ENCODE measurements around the gene C1QTNF8.

- no peak for TF ChIP-seq CTCF (IDR thresholded peaks at IDR 0.05; ENCODE audit: low read length)
- TF ChIP-seq EZH2 (optimal IDR thresholded peaks at IDR 0.05; ENCODE audit: low read depth, low read length): no peak
These were observed 57.1 kb downstream of the C1QTNF8 start for GRCh38 chr16:1038932-1039331.
